GM18907 (cell line): ENCODE results near the gene WDFY1.

Experiments
- ATAC-seq: cut with Tn5 transposase; IDR thresholded peaks from one replicate; pipeline ENCODE4 v1.9.1; 2021; ENCODE audit warnings: mild to moderate bottlenecking, moderate library complexity; ENCODE audit not compliant: unreplicated experiment

Gene WDFY1

GRCh38 chr2:223930103-223930976 is 14.8 kb downstream of the WDFY1 start:
- ATAC-seq: no peak

- ATAC-seq: no peak
Measured at GRCh38 chr2:223929571-223930102, 15.5 kb downstream of the WDFY1 start.

- ATAC-seq: no peak
Measured at GRCh38 chr2:223928113-223929006, 16.8 kb downstream of the WDFY1 start.

- no peak for ATAC-seq
Measured at GRCh38 chr2:223925106-223925505, 20.0 kb downstream of the WDFY1 start.

- no peak for ATAC-seq
Measured at GRCh38 chr2:223923976-223924375, 21.2 kb downstream of the WDFY1 start.

GRCh38 chr2:223922308-223922707 is 22.8 kb downstream of the WDFY1 start:
- ATAC-seq: no peak

- ATAC-seq: no peak
Measured at GRCh38 chr2:223921204-223921603, 23.9 kb downstream of the WDFY1 start.

- ATAC-seq: no peak
Measured at GRCh38 chr2:223920109-223920508, 25.0 kb downstream of the WDFY1 start.

- no peak for ATAC-seq
Measured at GRCh38 chr2:223918671-223919134, 26.4 kb downstream of the WDFY1 start.

GRCh38 chr2:223916181-223916920 is 28.8 kb downstream of the WDFY1 start:
- ATAC-seq: no peak

- ATAC-seq: no peak
Measured at GRCh38 chr2:223915071-223915470, 30.1 kb downstream of the WDFY1 start.

GRCh38 chr2:223914324-223914723 is 30.8 kb downstream of the WDFY1 start:
- ATAC-seq: no peak

- no peak for ATAC-seq
Measured at GRCh38 chr2:223909001-223909741, 36.0 kb downstream of the WDFY1 start.

GRCh38 chr2:223908304-223908998 is 36.7 kb downstream of the WDFY1 start:
- no peak for ATAC-seq

- no peak for ATAC-seq
Measured at GRCh38 chr2:223905996-223906395, 39.1 kb downstream of the WDFY1 start.

- peak; percentile 39 for ATAC-seq
Measured at GRCh38 chr2:223901854-223902253, 43.3 kb downstream of the WDFY1 start.

- ATAC-seq: no peak
Measured at GRCh38 chr2:223901311-223901710, 43.8 kb downstream of the WDFY1 start.

GRCh38 chr2:223900531-223900930 is 44.6 kb downstream of the WDFY1 start:
- ATAC-seq: no peak

- ATAC-seq: no peak
Measured at GRCh38 chr2:223900066-223900465, 45.1 kb downstream of the WDFY1 start.
